Esophagus (tissue), 2 donors: Measurements from ENCODE around the gene C10orf67. TPM values are rescaled to one million over a fixed set of nuclear protein-coding genes. Genes with fewer than 3 reads are reported as not detected.
"Not testable (repeated sequence)": the region's sequence is repeated elsewhere in the genome, so short reads cannot be mapped to it uniquely, and the experiment has no call there.

ENCODE experiments used
- H3K27ac ChIP-seq, 2 donors: one replicate each; pipeline ENCODE4 v1.5.1; 2013; ENCODE audit warnings: low read depth in 2 of 2, mild to moderate bottlenecking in 2 of 2, inconsistent platforms in 1 of 2, low read length in 1 of 2, moderate library complexity in 1 of 2
- H3K27me3 ChIP-seq, 2 donors: one replicate each; pipeline ENCODE4 v1.6.1; 2013; ENCODE audit warnings: low read length in 2 of 2, control low read depth in 1 of 2, mild to moderate bottlenecking in 1 of 2; ENCODE audit not compliant: insufficient read depth in 2 of 2, control insufficient read depth in 1 of 2
- H3K36me3 ChIP-seq, 2 donors: one replicate each; pipeline ENCODE4 v1.6.1; 2013; ENCODE audit warnings: low read length in 1 of 2; ENCODE audit not compliant: control insufficient read depth in 2 of 2, insufficient read depth in 2 of 2
- H3K4me1 ChIP-seq, 2 donors: one replicate each; pipeline ENCODE4 v1.6.1; 2013; ENCODE audit warnings: low read length in 1 of 2; ENCODE audit not compliant: control insufficient read depth in 2 of 2, insufficient read depth in 2 of 2
- H3K4me3 ChIP-seq, 2 donors: one replicate each; pipeline ENCODE4 v1.5.1; 2013; ENCODE audit warnings: low read length in 2 of 2, mild to moderate bottlenecking in 2 of 2, low read depth in 1 of 2, moderate library complexity in 1 of 2
- H3K9me3 ChIP-seq, 2 donors: one replicate each; pipeline ENCODE4 v1.6.1; 2013; ENCODE audit warnings: mild to moderate bottlenecking in 2 of 2, low read depth in 1 of 2, low read length in 1 of 2, moderate library complexity in 1 of 2; ENCODE audit not compliant: control insufficient read depth in 2 of 2, insufficient read depth in 1 of 2
- WGBS, 2 donors: extraction: QIAGEN DNeasy Blood & Tissue Kit; methylation state at CpG; one replicate each; pipeline ENCODE4 v1.1.7; 2013; 5-methylcytosine and 5-hydroxymethylcytosine counted together
- polyA plus RNA-seq, 2 donors: library from polyadenylated mRNA; stranded (reverse); fragments of 200-250 nt; gene quantifications; one replicate each; pipeline ENCODE4 v1.2.3, GENCODE V29; 2013
- donor health status: healthy with polysubstance abuse.
- donor health status: Bipolar disorder and iron deficiency.

Gene C10orf67
- polyA plus RNA-seq, 2 donors, result 0.04 to 0.08 TPM

GRCh38 chr10:23363793-23364135 is 19.2 kb upstream of the C10orf67 start:
- H3K27ac ChIP-seq, result no peak overlapping the region
- 86 to 88% methylated on average over 5 of the region's 5 CpGs for WGBS, 2 donors
- H3K27me3 ChIP-seq, result no peaks in the 10 kb centered on the region
- no peaks in the 10 kb centered on the region for H3K9me3 ChIP-seq
- no peaks in the 10 kb centered on the region for H3K36me3 ChIP-seq
- peaks cover 0 to 4% of the 10 kb centered on the region in 2 donors for H3K4me1 ChIP-seq
- no peak overlapping the region for H3K4me3 ChIP-seq

GRCh38 chr10:23362879-23363792 is 18.5 kb upstream of the C10orf67 start:
- Histone ChIP-seq H3K4me1 (peaks cover 0 to 3% of the 10 kb centered on the region in 2 donors), H3K4me3 (no peak overlapping the region), H3K27ac (no peak overlapping the region), H3K27me3 (no peaks in the 10 kb centered on the region), H3K9me3 (no peaks in the 10 kb centered on the region), H3K36me3 (no peaks in the 10 kb centered on the region)
- WGBS, 2 donors, result 73 to 74% methylated on average over 9 of the region's 9 CpGs

GRCh38 chr10:23362069-23362830 is 17.7 kb upstream of the C10orf67 start:
- Histone ChIP-seq H3K27ac (no peak overlapping the region), H3K4me1 (peaks cover 0 to 2% of the 10 kb centered on the region in 2 donors), H3K27me3 (no peaks in the 10 kb centered on the region), H3K4me3 (no peak overlapping the region), H3K9me3 (no peaks in the 10 kb centered on the region), H3K36me3 (no peaks in the 10 kb centered on the region)
- 97 to 100% methylated on average over 1 of the region's 1 CpG for WGBS, 2 donors

- no peaks in the 10 kb centered on the region for H3K36me3 ChIP-seq
- peaks cover 0 to 2% of the 10 kb centered on the region in 2 donors for H3K4me1 ChIP-seq
- H3K9me3 ChIP-seq, result no peaks in the 10 kb centered on the region
- H3K27ac ChIP-seq, result no peak overlapping the region
- H3K4me3 ChIP-seq, result no peak overlapping the region
- 91 to 96% methylated on average over 2 of the region's 2 CpGs for WGBS, 2 donors
- no peaks in the 10 kb centered on the region for H3K27me3 ChIP-seq
These were observed 17.1 kb upstream of the C10orf67 start for GRCh38 chr10:23361665-23362064.

- Histone ChIP-seq H3K4me3 (no peak overlapping the region), H3K36me3 (no peaks in the 10 kb centered on the region), H3K27ac (peak overlapping the region in 1 of 2 donors; percentile 6), H3K4me1 (peaks cover 0 to 2% of the 10 kb centered on the region in 2 donors), H3K9me3 (no peaks in the 10 kb centered on the region), H3K27me3 (no peaks in the 10 kb centered on the region)
- WGBS, 2 donors, result 62 to 67% methylated on average over 8 of the region's 8 CpGs
These were observed 15.2 kb upstream of the C10orf67 start for GRCh38 chr10:23359692-23360380.

GRCh38 chr10:23358357-23358756 is 13.8 kb upstream of the C10orf67 start:
- no peaks in the 10 kb centered on the region for H3K9me3 ChIP-seq
- no peak overlapping the region for H3K4me3 ChIP-seq
- no peaks in the 10 kb centered on the region for H3K36me3 ChIP-seq
- H3K4me1 ChIP-seq, result no peaks in the 10 kb centered on the region
- no peaks in the 10 kb centered on the region for H3K27me3 ChIP-seq
- 82 to 83% methylated on average over 2 of the region's 2 CpGs for WGBS, 2 donors
- no peak overlapping the region for H3K27ac ChIP-seq

- Histone ChIP-seq H3K9me3 (no peaks in the 10 kb centered on the region), H3K4me1 (no peaks in the 10 kb centered on the region), H3K4me3 (no peak overlapping the region), H3K27ac (no peak overlapping the region), H3K36me3 (no peaks in the 10 kb centered on the region), H3K27me3 (no peaks in the 10 kb centered on the region)
- WGBS, 2 donors, result 58 to 61% methylated on average over 5 of the region's 5 CpGs
These were observed 10.2 kb upstream of the C10orf67 start for GRCh38 chr10:23354630-23355279.

- no peak overlapping the region for H3K27ac ChIP-seq
- 83 to 87% methylated on average over 3 of the region's 3 CpGs for WGBS, 2 donors
- H3K36me3 ChIP-seq, result no peaks in the 10 kb centered on the region
- H3K27me3 ChIP-seq, result no peaks in the 10 kb centered on the region
- H3K4me1 ChIP-seq, result no peaks in the 10 kb centered on the region
- no peak overlapping the region for H3K4me3 ChIP-seq
- no peaks in the 10 kb centered on the region for H3K9me3 ChIP-seq
These were observed 7.4 kb upstream of the C10orf67 start for GRCh38 chr10:23351926-23352519.

GRCh38 chr10:23350706-23351105 is 6.1 kb upstream of the C10orf67 start:
- not testable (repeated sequence) for H3K4me3 ChIP-seq, H3K9me3 ChIP-seq, H3K4me1 ChIP-seq, H3K27ac ChIP-seq, H3K36me3 ChIP-seq, H3K27me3 ChIP-seq
- WGBS, 2 donors, result 79 to 84% methylated on average over 1 of the region's 1 CpG
